Aorta (tissue), 5 donors: ENCODE data around the gene ARMS2. TPM values are rescaled to one million over a fixed set of nuclear protein-coding genes. Genes with fewer than 3 reads are reported as not detected.

Experiments
- ATAC-seq: fragments of 200-7000 bp; cut with Tn5 transposase; one replicate; pipeline ENCODE4 v1.9.1; 2022; ENCODE audit warnings: moderate library complexity; ENCODE audit not compliant: low FRiP score
- DNase-seq, 2 donors: peaks; one replicate each; pipeline ENCODE4 v3.0.0-alpha.2; 2020
- H3K27ac ChIP-seq, 2 donors: one replicate each; pipeline ENCODE4 v1.5.1; 2013; ENCODE audit warnings: low read length in 2 of 2, mild to moderate bottlenecking in 2 of 2, moderate library complexity in 2 of 2, control low read depth in 1 of 2, inconsistent platforms in 1 of 2, low read depth in 1 of 2
- H3K27me3 ChIP-seq, 2 donors: one replicate each; pipeline ENCODE4 v1.6.1; 2013; ENCODE audit warnings: control low read depth in 1 of 2, low read length in 1 of 2, mild to moderate bottlenecking in 1 of 2, moderate library complexity in 1 of 2; ENCODE audit not compliant: insufficient read depth in 2 of 2, control insufficient read depth in 1 of 2
- H3K36me3 ChIP-seq, 2 donors: one replicate each; pipeline ENCODE4 v1.6.1; 2013; ENCODE audit warnings: control low read depth in 1 of 2, low read length in 1 of 2, mild to moderate bottlenecking in 1 of 2; ENCODE audit not compliant: insufficient read depth in 2 of 2, control insufficient read depth in 1 of 2
- H3K4me1 ChIP-seq, 2 donors: one replicate each; pipeline ENCODE4 v1.6.1; 2013; ENCODE audit warnings: low read length in 2 of 2, control low read depth in 1 of 2, mild to moderate bottlenecking in 1 of 2, moderate library complexity in 1 of 2; ENCODE audit not compliant: insufficient read depth in 2 of 2, control insufficient read depth in 1 of 2
- H3K4me3 ChIP-seq, 2 donors: one replicate each; pipeline ENCODE4 v1.5.1; 2013; ENCODE audit warnings: low read length in 2 of 2, control low read depth in 1 of 2, mild to moderate bottlenecking in 1 of 2
- H3K9me3 ChIP-seq: one replicate; pipeline ENCODE4 v1.6.1; 2013; ENCODE audit warnings: mild to moderate bottlenecking, low read length; ENCODE audit not compliant: control insufficient read depth
- WGBS, 2 donors: extraction: QIAGEN DNeasy Blood & Tissue Kit; methylation state at CpG; one replicate each; pipeline ENCODE4 v1.1.7; 2013; 5-methylcytosine and 5-hydroxymethylcytosine counted together
- intact Hi-C, 2 donors: fragments of 100-400 bp; cut with DNase I; formaldehyde crosslinking; loops; one replicate each; pipeline versions ENCODE4 v1.14.2 to v1.15.0; 2022
- microRNA-seq, 2 donors: library from miRNA; unstranded; fragments of <30 nt; microRNA quantifications; one replicate each; pipeline ENCODE4 v1.2.0, GENCODE V29; 2020
- polyA plus RNA-seq, 2 donors: library from polyadenylated mRNA; stranded (reverse); fragments of 200-250 nt; gene quantifications; one replicate each; pipeline ENCODE4 v1.2.3, GENCODE V29; 2013
- total RNA-seq, 2 donors: library from RNA; stranded (reverse); fragmentation: NEBNext Ultra II Directional; extraction: Animal tissue kit (Norgen Biotek cat#: 25700); gene quantifications; one replicate each; pipeline ENCODE4 v1.2.1, GENCODE V29; 2021
- donor health status: healthy with polysubstance abuse.
- donor health status: Bipolar disorder and iron deficiency.
- donor health status: DM: no; HTN: no; CAD: no.
- donor health status: DM: no; HTN: no; CAD: no.
- donor health status: DM: yes; HTN: yes; CAD: no.

ARMS2 gene
- total and polyA plus RNA-seq, 4 donors = not detected

DNA sequence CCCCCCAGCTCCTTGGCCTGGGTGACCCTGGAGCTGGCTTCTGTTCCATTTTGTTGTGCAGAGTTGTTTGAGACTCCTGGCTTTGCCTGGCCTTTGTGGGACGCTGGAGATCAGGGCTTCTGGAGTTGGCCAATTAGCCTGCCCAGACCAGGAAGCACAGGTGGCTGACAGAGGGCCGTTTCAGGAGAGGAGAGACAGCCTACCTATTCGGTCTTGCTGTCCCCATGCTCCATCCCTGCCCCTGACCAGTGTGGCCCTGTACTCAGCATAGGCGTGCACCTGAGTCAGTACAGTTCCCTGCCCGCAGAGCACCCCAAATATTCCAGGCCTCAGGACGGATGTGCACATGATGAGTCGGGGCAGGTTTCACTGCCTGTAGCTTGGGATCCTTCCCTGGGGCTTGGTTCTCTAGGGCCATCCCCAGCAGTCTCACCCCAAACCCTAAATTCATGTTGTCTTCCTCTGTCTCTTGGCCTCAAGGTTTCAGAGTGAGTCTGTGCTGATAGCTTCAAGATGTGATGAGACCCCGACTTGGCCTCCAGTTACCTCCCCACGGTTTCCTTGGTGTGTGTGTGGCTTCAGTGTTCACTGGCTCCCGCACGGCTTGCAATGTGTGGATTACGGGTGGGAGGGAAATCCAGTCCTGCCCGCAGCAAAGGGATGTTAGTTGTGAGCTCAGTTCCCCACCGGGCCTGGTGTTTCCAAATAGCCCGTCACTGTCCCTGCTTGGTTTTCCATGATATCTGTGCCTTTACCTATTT is 51.6 kb downstream of the ARMS2 start:
- H3K9me3 ChIP-seq = no peaks in the 10 kb centered on the region
- no peak overlapping the region for H3K27ac ChIP-seq
- intact Hi-C loops = loop anchor here in 1 of 2 donors (2.0 kb wide), 1 partner anchor 45 kb away; the partner anchor contains the start of gene HTRA1
- no peaks in the 10 kb centered on the region for H3K4me1 ChIP-seq
- no peak overlapping the region for H3K4me3 ChIP-seq
- H3K36me3 ChIP-seq = no peaks in the 10 kb centered on the region
- ATAC-seq = no peak
- H3K27me3 ChIP-seq = no peaks in the 10 kb centered on the region
- WGBS, 2 donors = 89% methylated on average over 15 of the region's 15 CpGs
- peak in 1 of 2 donors; percentile 34 for DNase-seq

Small RNA genes within 50 kb of the gene (microRNA-seq; reads per million reads assigned to microRNA genes)
- 0.60 to 0.99 reads per million in 2 donors for gene MIR3941

Other genes with a start within 250 kb of the ARMS2 start
- gene BTBD16, start 183.4 kb upstream of the ARMS2 start, total RNA-seq = 1 to 10 TPM; 1.2 to 2.4 TPM
- 1 to 10 TPM in 1 of 2 donors, not detected in 1; 2.3 TPM for gene BTBD16, start 183.4 kb upstream of the ARMS2 start, polyA plus RNA-seq
- 10 to 100 TPM; 39.8 to 46.1 TPM for gene PLEKHA1, start 79.9 kb upstream of the ARMS2 start, total RNA-seq
- 10 to 100 TPM; 16.3 to 17.0 TPM for gene PLEKHA1, start 79.9 kb upstream of the ARMS2 start, polyA plus RNA-seq
- 100 to 1,000 TPM; 261 to 386 TPM for gene HTRA1, start 6.9 kb downstream of the ARMS2 start, total RNA-seq
- 100 to 1,000 TPM; 324 to 465 TPM for gene HTRA1, start 6.9 kb downstream of the ARMS2 start, polyA plus RNA-seq
- under 1 TPM; 0.10 to 0.12 TPM for gene DMBT1, start 106.1 kb downstream of the ARMS2 start, total RNA-seq
- 1 to 10 TPM in 1 of 2 donors, under 1 TPM in 1; 0.05 to 4.9 TPM for gene DMBT1, start 106.1 kb downstream of the ARMS2 start, polyA plus RNA-seq
- gene C10orf120, start 245.2 kb downstream of the ARMS2 start, total RNA-seq = not detected
- gene C10orf120, start 245.2 kb downstream of the ARMS2 start, polyA plus RNA-seq = not detected